Activated naive CD4-positive, alpha-beta T cell treated with Interleukin-2 at 50 U/mL for 16 hours (primary cell): ENCODE data around the gene RSRC2.
"Not testable (repeated sequence)": the region's sequence is repeated elsewhere in the genome, so short reads cannot be mapped to it uniquely, and the experiment has no call there.

Experiments
- DNase-seq: peaks from one replicate; pipeline ENCODE4 v3.0.0-alpha.2; 2020

Gene RSRC2

GRCh38 chr12:122526683-122527477 is at the start of gene RSRC2, which contains the start of gene KNTC1:
TSS of gene RSRC2 (minus strand) at chr12:122526936. CDS start at chr12:122526853, 83 bp downstream.
TSS of gene KNTC1 (plus strand) at chr12:122527249. CDS start at chr12:122530064, 2,815 bp downstream.
- DNase-seq, result peak; percentile 98

- no peak for DNase-seq
Measured at GRCh38 chr12:122571821-122572220, 45.1 kb upstream of the RSRC2 start.

GRCh38 chr12:122570006-122570405 is 43.3 kb upstream of the RSRC2 start:
- not testable (repeated sequence) for DNase-seq

GRCh38 chr12:122569288-122569687 is 42.6 kb upstream of the RSRC2 start:
- DNase-seq, result no peak

- DNase-seq, result not testable (repeated sequence)
Measured at GRCh38 chr12:122566816-122567215, 40.1 kb upstream of the RSRC2 start.

- no peak for DNase-seq
Measured at GRCh38 chr12:122563361-122563760, 36.6 kb upstream of the RSRC2 start.

- DNase-seq, result no peak
Measured at GRCh38 chr12:122560138-122560537, 33.4 kb upstream of the RSRC2 start.

GRCh38 chr12:122558745-122559641 is 32.3 kb upstream of the RSRC2 start:
- DNase-seq, result no peak

GRCh38 chr12:122547330-122547729 is 20.6 kb upstream of the RSRC2 start:
- DNase-seq, result no peak

GRCh38 chr12:122545855-122546254 is 19.1 kb upstream of the RSRC2 start:
- DNase-seq, result no peak

- no peak for DNase-seq
Measured at GRCh38 chr12:122544537-122544936, 17.8 kb upstream of the RSRC2 start.

GRCh38 chr12:122538496-122538895 is 11.8 kb upstream of the RSRC2 start:
- no peak for DNase-seq

GRCh38 chr12:122537021-122537420 is 10.3 kb upstream of the RSRC2 start:
- DNase-seq, result no peak

- DNase-seq, result no peak
Measured at GRCh38 chr12:122533856-122534255, 7.1 kb upstream of the RSRC2 start.

- DNase-seq, result no peak
Measured at GRCh38 chr12:122528992-122529391, 2.3 kb upstream of the RSRC2 start.

- DNase-seq, result no peak
Measured at GRCh38 chr12:122528582-122528981, 1.8 kb upstream of the RSRC2 start.

GRCh38 chr12:122527478-122527944 is 775 bp upstream of the RSRC2 start:
- peak; percentile 35 for DNase-seq

GRCh38 chr12:122523846-122524718 is 2.7 kb downstream of the RSRC2 start:
- no peak for DNase-seq

- no peak for DNase-seq
Measured at GRCh38 chr12:122523280-122523679, 3.5 kb downstream of the RSRC2 start.

GRCh38 chr12:122520676-122521075 is 6.1 kb downstream of the RSRC2 start:
- DNase-seq, result no peak

GRCh38 chr12:122519418-122519817 is 7.3 kb downstream of the RSRC2 start:
- no peak for DNase-seq

- DNase-seq, result no peak
Measured at GRCh38 chr12:122518908-122519307, 7.8 kb downstream of the RSRC2 start.

GRCh38 chr12:122517877-122518276 is 8.9 kb downstream of the RSRC2 start:
- DNase-seq, result no peak
